Prostate gland (tissue), 2 donors: ENCODE data around the gene SLC23A1.

Source experiments
- CTCF ChIP-seq, 4 experiments: fragments of 200-600 bp in 2 of 4; fragments of 450-650 bp in 2 of 4; sonication (generic) in 2 of 4; IDR thresholded peaks; 1 replicate in 3 of 4; 2 replicates in 1 of 4; pipeline ENCODE4 v1.5.1; 2016 to 2019; ENCODE audit warnings: antibody characterized with exemption in 4 of 4, mild to moderate bottlenecking in 2 of 4, moderate library complexity in 2 of 4
- POLR2A ChIP-seq: fragments of 450-650 bp; IDR thresholded peaks from one replicate; pipeline ENCODE4 v1.6.1; 2016; ENCODE audit warnings: antibody characterized with exemption, mild to moderate bottlenecking
- POLR2AphosphoS5 ChIP-seq: sonication (generic); formaldehyde crosslinking; IDR thresholded peaks from one replicate; pipeline ENCODE4 v1.6.1; 2017; ENCODE audit warnings: antibody characterized with exemption

- TF ChIP-seq POLR2A (no peak), POLR2AphosphoS5 (no peak), CTCF (IDR thresholded peaks at IDR 0.05) (no peak)
These were observed 21.4 kb upstream of the SLC23A1 start for GRCh38 chr5:139404484-139404840.
